WTC11 (cell line): Measurements from ENCODE around the gene RGL1. TPM values are rescaled to one million over a fixed set of nuclear protein-coding genes. Genes with fewer than 3 reads are reported as not detected.

Experiments used
- ATAC-seq: fragments of 200-7000 bp; cut with Tn5 transposase; 2 replicates; pipeline ENCODE4 v1.10.0; 2021; ENCODE audit warnings: mild to moderate bottlenecking, moderate library complexity
- CTCF ChIA-PET: fragments of 300-600 bp; sonication (Branson Sonifier 250); formaldehyde crosslinking; loops from one replicate; lab custom pipeline; 2021; ENCODE audit warnings: antibody characterized with exemption; lab: Charles Lee
- POLR2A ChIA-PET: fragments of 350-600 bp; sonication (Branson Sonifier 250); formaldehyde crosslinking; loops from one replicate; lab custom pipeline; 2021; ENCODE audit warnings: antibody characterized with exemption; lab: Charles Lee
- DNase-seq: peaks from one replicate; pipeline ENCODE4 v3.0.0; 2021; ENCODE audit warnings: low spot score
- H3K27ac Mint-ChIP-seq: 2 replicates; pipeline ENCODE4 v1.8.0; 2021; ENCODE audit warnings: mixed read lengths
- H3K27me3 Mint-ChIP-seq: 2 replicates; pipeline ENCODE4 v1.8.0; 2021; ENCODE audit warnings: low read depth, mild to moderate bottlenecking, moderate library complexity, mixed read lengths
- H3K36me3 Mint-ChIP-seq: 2 replicates; pipeline ENCODE4 v1.8.0; 2021; ENCODE audit warnings: mixed read lengths
- H3K4me1 Mint-ChIP-seq: 2 replicates; pipeline ENCODE4 v1.8.0; 2022; ENCODE audit warnings: mixed read lengths
- H3K4me3 Mint-ChIP-seq: 2 replicates; pipeline ENCODE4 v1.8.0; 2021; ENCODE audit warnings: mild to moderate bottlenecking, moderate library complexity, mixed read lengths
- H3K9me3 Mint-ChIP-seq: 2 replicates; pipeline ENCODE4 v1.8.0; 2021; ENCODE audit warnings: mixed read lengths
- ATF1 ChIP-seq: sonication (generic); formaldehyde crosslinking; IDR thresholded peaks from 2 replicates; pipeline ENCODE4 v1.8.1; 2023; ENCODE audit warnings: mild to moderate bottlenecking, moderate library complexity, missing genetic modification reagents
- ATF6 ChIP-seq: sonication (generic); formaldehyde crosslinking; IDR thresholded peaks from 2 replicates; pipeline ENCODE4 v1.8.1; 2023; ENCODE audit warnings: mild to moderate bottlenecking, missing genetic modification reagents
- CBFB ChIP-seq: sonication (generic); formaldehyde crosslinking; IDR thresholded peaks from 2 replicates; pipeline ENCODE4 v1.8.1; 2022; ENCODE audit warnings: mild to moderate bottlenecking, low read depth, missing genetic modification reagents
- CTCF ChIP-seq: fragments of 200-600 bp; IDR thresholded peaks from 2 replicates; pipeline ENCODE4 v1.8.0; 2022; ENCODE audit warnings: antibody characterized with exemption
- EMX1 ChIP-seq: fragments of 250-450 bp; sonication (Bioruptor Pico); IDR thresholded peaks from 2 replicates; pipeline ENCODE4 v1.8.0; 2021; ENCODE audit warnings: mild to moderate bottlenecking
- ESRRA ChIP-seq: sonication (generic); formaldehyde crosslinking; IDR thresholded peaks from 2 replicates; pipeline ENCODE4 v1.8.1; 2022; ENCODE audit warnings: mild to moderate bottlenecking, missing genetic modification reagents, borderline replicate concordance
- ETV6 ChIP-seq: sonication (generic); formaldehyde crosslinking; IDR thresholded peaks from 2 replicates; pipeline ENCODE4 v1.8.1; 2022; ENCODE audit warnings: mild to moderate bottlenecking, missing genetic modification reagents
- GABPB1 ChIP-seq: sonication (generic); formaldehyde crosslinking; IDR thresholded peaks from 2 replicates; pipeline ENCODE4 v1.8.1; 2023; ENCODE audit warnings: mild to moderate bottlenecking, missing genetic modification reagents
- HMGXB4 ChIP-seq: sonication (generic); formaldehyde crosslinking; IDR thresholded peaks from 2 replicates; pipeline ENCODE4 v1.8.1; 2023; ENCODE audit warnings: mild to moderate bottlenecking, moderate library complexity, missing genetic modification reagents
- JAZF1 ChIP-seq: fragments of 250-450 bp; sonication (Bioruptor Pico); IDR thresholded peaks from 2 replicates; pipeline ENCODE4 v1.9.0; 2021; ENCODE audit warnings: moderate library complexity, mild to moderate bottlenecking, inconsistent platforms
- USF1 ChIP-seq: sonication (generic); formaldehyde crosslinking; IDR thresholded peaks from 2 replicates; pipeline ENCODE4 v1.8.0; 2022; ENCODE audit warnings: mild to moderate bottlenecking, missing genetic modification reagents
- USF2 ChIP-seq: sonication (generic); formaldehyde crosslinking; IDR thresholded peaks from 2 replicates; pipeline ENCODE4 v1.8.1; 2023; ENCODE audit warnings: mild to moderate bottlenecking, missing genetic modification reagents, moderate library complexity
- ZNF138 ChIP-seq: sonication (generic); formaldehyde crosslinking; conservative IDR thresholded peaks from 2 replicates; pipeline ENCODE4 v1.8.1; 2022; ENCODE audit warnings: mild to moderate bottlenecking, moderate library complexity, missing genetic modification reagents
- total RNA-seq: library from RNA; stranded (reverse); gene quantifications from 3 replicates; pipeline ENCODE4 v1.2.3, GENCODE V29; 2021
- TF ChIP-seq, protein P1 (sequence below): sonication (generic); formaldehyde crosslinking; IDR thresholded peaks from 2 replicates; pipeline ENCODE4 v1.8.1; 2022; ENCODE audit warnings: missing genetic modification reagents, borderline replicate concordance
- TF ChIP-seq, protein P2 (sequence below): sonication (generic); formaldehyde crosslinking; IDR thresholded peaks from 2 replicates; pipeline ENCODE4 v1.8.0; 2022; ENCODE audit warnings: mild to moderate bottlenecking, missing genetic modification reagents
- TF ChIP-seq, protein P3 (sequence below): sonication (generic); formaldehyde crosslinking; IDR thresholded peaks from 2 replicates; pipeline ENCODE4 v1.8.0; 2023; ENCODE audit warnings: missing genetic modification reagents

RGL1 gene
- total RNA-seq, 1 experiment from 2014 or later, result 1.5 TPM

- TF ChIP-seq USF2 (CRISPR knock-in tag) (no peak), CTCF (no peak), CBFB (CRISPR knock-in tag) (no peak), ZNF138 (no peak)
- TF ChIP-seq, protein P1, sequence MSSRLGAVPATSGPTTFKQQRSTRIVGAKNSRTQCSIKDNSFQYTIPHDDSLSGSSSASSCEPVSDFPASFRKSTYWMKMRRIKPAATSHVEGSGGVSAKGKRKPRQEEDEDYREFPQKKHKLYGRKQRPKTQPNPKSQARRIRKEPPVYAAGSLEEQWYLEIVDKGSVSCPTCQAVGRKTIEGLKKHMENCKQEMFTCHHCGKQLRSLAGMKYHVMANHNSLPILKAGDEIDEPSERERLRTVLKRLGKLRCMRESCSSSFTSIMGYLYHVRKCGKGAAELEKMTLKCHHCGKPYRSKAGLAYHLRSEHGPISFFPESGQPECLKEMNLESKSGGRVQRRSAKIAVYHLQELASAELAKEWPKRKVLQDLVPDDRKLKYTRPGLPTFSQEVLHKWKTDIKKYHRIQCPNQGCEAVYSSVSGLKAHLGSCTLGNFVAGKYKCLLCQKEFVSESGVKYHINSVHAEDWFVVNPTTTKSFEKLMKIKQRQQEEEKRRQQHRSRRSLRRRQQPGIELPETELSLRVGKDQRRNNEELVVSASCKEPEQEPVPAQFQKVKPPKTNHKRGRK (CRISPR knock-in tag), result no peak
Observed at GRCh38 chr1:183946320-183946613, 141.3 kb downstream of the RGL1 start (continued).

DNA sequence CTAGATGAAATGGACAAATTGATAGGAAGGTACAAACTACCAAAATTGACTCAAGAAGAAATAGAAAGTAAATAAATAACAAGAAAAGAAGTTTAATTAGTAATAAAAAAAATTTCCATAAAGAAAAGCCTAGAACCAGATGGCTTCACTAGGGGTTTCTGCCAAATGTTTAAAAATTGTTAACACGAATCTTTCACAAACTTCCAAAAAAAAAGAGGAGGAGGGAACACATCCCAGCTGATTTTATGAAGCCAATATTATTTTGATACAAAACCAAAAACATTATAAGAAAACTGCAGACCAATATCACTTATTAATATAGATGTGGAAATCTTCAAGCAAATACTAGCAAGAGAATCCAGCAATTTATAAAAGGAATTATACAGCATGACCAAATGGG is 143.1 kb downstream of the RGL1 start:
- Mint-ChIP-seq H3K4me1 (peaks cover 17% of the 10 kb centered on the region), H3K27me3 (peaks cover 69% of the 10 kb centered on the region), H3K27ac (no peak overlapping the region), H3K36me3 (no peaks in the 10 kb centered on the region), H3K4me3 (no peak overlapping the region), H3K9me3 (no peaks in the 10 kb centered on the region)
- no peak for ATAC-seq
- CTCF ChIA-PET, result no interaction called here
- POLR2A ChIA-PET, result no interaction called here
- TF ChIP-seq, protein P2, sequence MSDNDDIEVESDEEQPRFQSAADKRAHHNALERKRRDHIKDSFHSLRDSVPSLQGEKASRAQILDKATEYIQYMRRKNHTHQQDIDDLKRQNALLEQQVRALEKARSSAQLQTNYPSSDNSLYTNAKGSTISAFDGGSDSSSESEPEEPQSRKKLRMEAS, result no peak
- TF ChIP-seq ETV6 (CRISPR knock-in tag) (no peak), JAZF1 (CRISPR knock-in tag) (no peak), EMX1 (CRISPR knock-in tag) (no peak), HMGXB4 (CRISPR knock-in tag) (no peak), ESRRA (CRISPR knock-in tag) (no peak), ATF1 (no peak), GABPB1 (no peak), USF1 (CRISPR knock-in tag) (no peak), ATF6 (CRISPR knock-in tag) (no peak)
- TF ChIP-seq, protein P3, sequence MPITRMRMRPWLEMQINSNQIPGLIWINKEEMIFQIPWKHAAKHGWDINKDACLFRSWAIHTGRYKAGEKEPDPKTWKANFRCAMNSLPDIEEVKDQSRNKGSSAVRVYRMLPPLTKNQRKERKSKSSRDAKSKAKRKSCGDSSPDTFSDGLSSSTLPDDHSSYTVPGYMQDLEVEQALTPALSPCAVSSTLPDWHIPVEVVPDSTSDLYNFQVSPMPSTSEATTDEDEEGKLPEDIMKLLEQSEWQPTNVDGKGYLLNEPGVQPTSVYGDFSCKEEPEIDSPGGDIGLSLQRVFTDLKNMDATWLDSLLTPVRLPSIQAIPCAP, result no peak
- no peak for DNase-seq
